Loucy (cell line): ENCODE measurements around the gene MTPN.

Experiments
- H2AFZ ChIP-seq: fragments of 200-600 bp; sonication (generic); 2 replicates; pipeline ENCODE4 v1.6.0; 2016; ENCODE audit warnings: antibody characterized with exemption, mild to moderate bottlenecking, low read length, moderate library complexity
- H3F3A ChIP-seq: fragments of 200-600 bp; 2 replicates; pipeline ENCODE4 v1.6.0; 2016; ENCODE audit warnings: antibody characterized with exemption, low read depth, mild to moderate bottlenecking
- H3K27me3 ChIP-seq: fragments of 200-600 bp; sonication (generic); 2 replicates; pipeline ENCODE4 v1.6.1; 2014; ENCODE audit warnings: low read length, mild to moderate bottlenecking; ENCODE audit not compliant: insufficient read depth, poor library complexity, severe bottlenecking
- H3K36me3 ChIP-seq: fragments of 200-600 bp; sonication (generic); 2 replicates; pipeline ENCODE4 v1.6.1; 2016; ENCODE audit warnings: low read length; ENCODE audit not compliant: insufficient read depth
- H3K4me1 ChIP-seq: fragments of 200-600 bp; sonication (generic); 2 replicates; pipeline ENCODE4 v1.5.1; 2014; ENCODE audit warnings: low read length, mild to moderate bottlenecking; ENCODE audit not compliant: insufficient read depth, poor library complexity, severe bottlenecking
- H3K4me2 ChIP-seq: fragments of 200-600 bp; sonication (generic); 2 replicates; pipeline ENCODE4 v1.6.0; 2014; ENCODE audit warnings: antibody characterized with exemption, low read length, low read depth, mild to moderate bottlenecking; ENCODE audit not compliant: poor library complexity, severe bottlenecking
- H3K4me3 ChIP-seq: fragments of 200-600 bp; sonication (generic); 2 replicates; pipeline ENCODE4 v1.5.1; 2014; ENCODE audit warnings: low read length, mild to moderate bottlenecking, mixed read lengths; ENCODE audit not compliant: poor library complexity, severe bottlenecking
- H3K79me2 ChIP-seq: fragments of 200-600 bp; sonication (generic); 2 replicates; pipeline ENCODE4 v1.6.1; 2014; ENCODE audit warnings: low read length; ENCODE audit not compliant: insufficient read depth
- H3K9ac ChIP-seq: fragments of 200-600 bp; sonication (generic); 2 replicates; pipeline ENCODE4 v1.6.0; 2014; ENCODE audit warnings: mild to moderate bottlenecking, low read depth, low read length, moderate library complexity; ENCODE audit not compliant: poor library complexity, severe bottlenecking
- H3K9me2 ChIP-seq: fragments of 200-600 bp; sonication (generic); replicated peaks from 2 replicates; pipeline ENCODE4 v1.6.1; 2016; ENCODE audit warnings: low read depth, low read length, mixed read lengths
- H3K9me3 ChIP-seq: fragments of 200-600 bp; sonication (generic); 2 replicates; pipeline ENCODE4 v1.6.1; 2014; ENCODE audit warnings: mild to moderate bottlenecking, antibody characterized with exemption, low read length, low read depth; ENCODE audit not compliant: insufficient read depth
- H4K20me1 ChIP-seq: fragments of 200-600 bp; sonication (generic); 2 replicates; pipeline ENCODE4 v1.6.0; 2014; ENCODE audit warnings: antibody characterized with exemption, low read length, mild to moderate bottlenecking; ENCODE audit not compliant: insufficient read depth, poor library complexity, severe bottlenecking
- EZH2phosphoT487 ChIP-seq: fragments of 200-600 bp; IDR thresholded peaks from 2 replicates; pipeline ENCODE4 v1.6.1; 2018; ENCODE audit warnings: antibody characterized with exemption, mild to moderate bottlenecking, moderate library complexity, borderline replicate concordance
- TF ChIP-seq, protein P1 (sequence below): fragments of 200-600 bp; sonication (generic); conservative IDR thresholded peaks from 2 replicates; pipeline ENCODE4 v1.5.1; 2014; ENCODE audit warnings: mild to moderate bottlenecking, antibody characterized with exemption, low read length

Gene MTPN

DNA sequence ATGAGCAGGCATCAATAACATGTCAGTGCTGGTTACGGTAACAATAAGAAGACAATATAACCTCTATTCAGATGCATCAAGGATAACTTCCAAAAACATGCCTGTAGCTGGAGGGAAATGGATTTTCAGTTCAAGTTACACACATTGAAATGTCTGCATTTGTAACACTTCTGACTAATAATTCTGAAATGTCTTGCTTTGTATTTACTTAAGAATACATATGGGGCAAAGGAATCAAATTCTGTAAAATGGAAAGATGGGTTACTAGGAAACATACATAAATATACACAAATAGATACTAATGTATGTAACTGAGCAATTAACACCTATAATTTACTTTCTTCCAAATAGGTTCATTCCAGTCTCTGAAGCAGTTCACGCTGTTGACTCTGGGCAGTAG is 18.6 kb upstream of the MTPN start:
- no peaks in the 10 kb centered on the region for H3F3A ChIP-seq
- H3K4me1 ChIP-seq: no peaks in the 10 kb centered on the region
- H3K4me3 ChIP-seq: no peak overlapping the region
- no peak overlapping the region for H3K9ac ChIP-seq
- H3K9me2 ChIP-seq: 0 out of 2 replicates have a peak, but pooled peaks cover 2% of the 10 kb centered on the region
- H3K79me2 ChIP-seq: no peaks in the 10 kb centered on the region
- H2AFZ ChIP-seq: no peak overlapping the region
- H3K36me3 ChIP-seq: no peaks in the 10 kb centered on the region
- H3K4me2 ChIP-seq: no peak overlapping the region
- H3K9me3 ChIP-seq: no peaks in the 10 kb centered on the region
- peaks cover 6% of the 10 kb centered on the region for H3K27me3 ChIP-seq
- H4K20me1 ChIP-seq: no peaks in the 10 kb centered on the region
- TF ChIP-seq, protein P1, sequence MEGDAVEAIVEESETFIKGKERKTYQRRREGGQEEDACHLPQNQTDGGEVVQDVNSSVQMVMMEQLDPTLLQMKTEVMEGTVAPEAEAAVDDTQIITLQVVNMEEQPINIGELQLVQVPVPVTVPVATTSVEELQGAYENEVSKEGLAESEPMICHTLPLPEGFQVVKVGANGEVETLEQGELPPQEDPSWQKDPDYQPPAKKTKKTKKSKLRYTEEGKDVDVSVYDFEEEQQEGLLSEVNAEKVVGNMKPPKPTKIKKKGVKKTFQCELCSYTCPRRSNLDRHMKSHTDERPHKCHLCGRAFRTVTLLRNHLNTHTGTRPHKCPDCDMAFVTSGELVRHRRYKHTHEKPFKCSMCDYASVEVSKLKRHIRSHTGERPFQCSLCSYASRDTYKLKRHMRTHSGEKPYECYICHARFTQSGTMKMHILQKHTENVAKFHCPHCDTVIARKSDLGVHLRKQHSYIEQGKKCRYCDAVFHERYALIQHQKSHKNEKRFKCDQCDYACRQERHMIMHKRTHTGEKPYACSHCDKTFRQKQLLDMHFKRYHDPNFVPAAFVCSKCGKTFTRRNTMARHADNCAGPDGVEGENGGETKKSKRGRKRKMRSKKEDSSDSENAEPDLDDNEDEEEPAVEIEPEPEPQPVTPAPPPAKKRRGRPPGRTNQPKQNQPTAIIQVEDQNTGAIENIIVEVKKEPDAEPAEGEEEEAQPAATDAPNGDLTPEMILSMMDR: no peak
- no peak for TF ChIP-seq EZH2phosphoT487

DNA sequence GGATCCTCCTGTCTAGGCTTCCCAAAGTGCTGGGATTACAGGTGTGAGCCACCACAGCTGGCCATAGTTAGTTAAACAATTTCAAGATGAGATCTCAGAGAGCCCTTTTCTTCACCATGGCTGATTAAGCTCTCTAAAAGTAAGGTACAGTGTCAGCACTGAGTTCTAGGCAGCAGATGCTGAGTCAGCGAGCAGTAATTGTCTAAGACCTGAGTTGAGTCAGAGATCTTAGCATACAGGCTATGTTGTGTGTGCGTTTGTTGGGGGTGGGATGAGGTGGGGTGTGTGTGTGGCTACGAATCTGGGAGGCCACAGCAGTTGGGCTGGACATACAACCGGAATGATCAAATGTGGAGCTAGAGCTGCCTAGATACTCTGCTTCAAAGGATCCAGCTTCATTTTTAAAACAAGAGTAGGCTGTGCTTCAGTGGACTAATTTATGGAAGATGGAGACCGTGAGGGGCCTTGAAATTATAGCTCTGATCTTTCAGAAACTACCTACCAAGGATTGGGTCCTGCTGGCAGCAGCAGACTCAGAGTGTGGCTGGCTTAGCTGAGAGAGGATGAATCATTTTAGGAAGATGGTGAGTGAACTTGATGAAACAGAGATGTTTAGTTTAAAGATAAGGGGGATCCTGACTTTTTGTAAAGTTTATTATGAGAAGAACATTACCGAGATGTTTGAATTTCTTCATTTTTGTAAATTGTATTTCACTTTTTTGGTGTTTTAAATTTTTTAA is 17.5 kb upstream of the MTPN start:
- 0 out of 2 replicates have a peak, but pooled peaks cover 2% of the 10 kb centered on the region for H3K9me2 ChIP-seq
- no peak overlapping the region for H2AFZ ChIP-seq
- no peaks in the 10 kb centered on the region for H4K20me1 ChIP-seq
- H3K36me3 ChIP-seq: no peaks in the 10 kb centered on the region
- H3K27me3 ChIP-seq: peaks cover 5% of the 10 kb centered on the region
- H3K4me2 ChIP-seq: no peak overlapping the region
- H3K79me2 ChIP-seq: no peaks in the 10 kb centered on the region
- H3F3A ChIP-seq: no peaks in the 10 kb centered on the region
- no peak overlapping the region for H3K4me3 ChIP-seq
- TF ChIP-seq EZH2phosphoT487: no peak
- TF ChIP-seq, protein P1: no peak
- H3K9me3 ChIP-seq: no peaks in the 10 kb centered on the region
- H3K9ac ChIP-seq: no peak overlapping the region
- no peaks in the 10 kb centered on the region for H3K4me1 ChIP-seq

DNA sequence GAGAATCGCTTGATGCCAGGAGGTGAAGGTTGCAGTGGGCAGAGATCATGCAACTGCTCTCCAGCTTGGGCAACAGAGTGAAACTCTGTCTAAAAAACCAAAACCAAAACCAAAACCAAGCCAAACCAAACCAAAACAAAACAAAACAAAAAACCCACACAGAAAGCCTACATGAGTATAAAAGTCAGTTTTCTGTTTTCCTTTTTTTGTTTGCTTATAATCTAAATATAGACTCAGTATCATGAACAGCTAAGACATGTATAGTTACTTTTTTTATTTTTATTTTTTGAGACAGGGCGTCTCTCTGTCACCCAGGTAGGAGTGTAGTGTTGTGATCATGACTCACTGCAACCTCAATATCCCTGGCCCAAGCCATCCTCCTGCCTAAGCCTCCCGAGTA is 16.8 kb upstream of the MTPN start:
- Histone ChIP-seq H3F3A (no peaks in the 10 kb centered on the region), H3K4me3 (no peak overlapping the region), H3K79me2 (no peaks in the 10 kb centered on the region), H3K4me1 (no peaks in the 10 kb centered on the region), H3K9ac (no peak overlapping the region), H3K27me3 (no peaks in the 10 kb centered on the region), H3K4me2 (no peak overlapping the region), H3K36me3 (no peaks in the 10 kb centered on the region), H3K9me3 (no peaks in the 10 kb centered on the region), H4K20me1 (no peaks in the 10 kb centered on the region), H2AFZ (no peak overlapping the region), H3K9me2 (0 out of 2 replicates have a peak, but pooled peaks cover 2% of the 10 kb centered on the region)
- TF ChIP-seq EZH2phosphoT487: no peak
- TF ChIP-seq, protein P1: no peak
